ENCODE measurements around the gene PRSS3. TPM values are rescaled to one million over a fixed set of nuclear protein-coding genes. Genes with fewer than 3 reads are reported as not detected.
"Not testable (repeated sequence)": the region's sequence is repeated elsewhere in the genome, so short reads cannot be mapped to it uniquely, and the experiment has no call there.

PRSS3 gene
- total RNA-seq, 1 donor from 2014 or later, result not detected

DNA sequence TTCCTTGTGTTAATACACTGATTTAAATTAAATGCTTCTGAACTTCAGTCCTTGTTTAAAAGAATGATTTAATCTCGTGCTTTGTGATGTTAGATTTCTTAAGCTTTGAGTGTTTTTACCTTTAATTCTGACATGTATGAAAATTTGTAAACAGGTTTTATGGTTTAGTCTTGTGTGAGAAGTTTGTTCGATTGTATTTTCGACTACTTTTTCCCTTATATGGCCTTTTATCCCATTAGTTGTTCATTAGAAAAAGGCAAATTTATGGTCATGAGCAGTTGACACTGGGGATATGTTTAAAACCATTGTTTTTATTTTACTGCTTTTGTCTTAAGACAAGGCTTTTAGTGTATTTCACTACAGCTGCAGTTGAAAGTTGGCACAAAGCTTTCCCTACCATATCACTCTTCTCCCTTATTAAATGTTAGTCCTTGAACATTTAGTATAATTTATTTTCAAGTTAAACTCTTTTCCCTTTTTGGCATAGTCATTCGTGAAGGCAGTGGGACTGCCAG is 24.9 kb downstream of the PRSS3 start:
- no peaks in the 10 kb centered on the region for H3K36me3 Mint-ChIP-seq (ENCODE audit: low read depth, unreplicated experiment)

GRCh38 chr9:33823801-33824200 is 28.4 kb downstream of the PRSS3 start:
- no peaks in the 10 kb centered on the region for H3K27me3 Mint-ChIP-seq (ENCODE audit: low read depth, unreplicated experiment)
- H3K4me3 Mint-ChIP-seq (ENCODE audit: unreplicated experiment), result no peak overlapping the region
- H3K4me3 ChIP-seq (ENCODE audit: insufficient read depth, low read depth, low read length), result no peak overlapping the region
- no peak for DNase-seq (ENCODE audit: low read depth)
- no peak for TF ChIP-seq EZH2 (IDR thresholded peaks at IDR 0.05; ENCODE audit: insufficient read depth, low read length)
- TF ChIP-seq, protein P1, sequence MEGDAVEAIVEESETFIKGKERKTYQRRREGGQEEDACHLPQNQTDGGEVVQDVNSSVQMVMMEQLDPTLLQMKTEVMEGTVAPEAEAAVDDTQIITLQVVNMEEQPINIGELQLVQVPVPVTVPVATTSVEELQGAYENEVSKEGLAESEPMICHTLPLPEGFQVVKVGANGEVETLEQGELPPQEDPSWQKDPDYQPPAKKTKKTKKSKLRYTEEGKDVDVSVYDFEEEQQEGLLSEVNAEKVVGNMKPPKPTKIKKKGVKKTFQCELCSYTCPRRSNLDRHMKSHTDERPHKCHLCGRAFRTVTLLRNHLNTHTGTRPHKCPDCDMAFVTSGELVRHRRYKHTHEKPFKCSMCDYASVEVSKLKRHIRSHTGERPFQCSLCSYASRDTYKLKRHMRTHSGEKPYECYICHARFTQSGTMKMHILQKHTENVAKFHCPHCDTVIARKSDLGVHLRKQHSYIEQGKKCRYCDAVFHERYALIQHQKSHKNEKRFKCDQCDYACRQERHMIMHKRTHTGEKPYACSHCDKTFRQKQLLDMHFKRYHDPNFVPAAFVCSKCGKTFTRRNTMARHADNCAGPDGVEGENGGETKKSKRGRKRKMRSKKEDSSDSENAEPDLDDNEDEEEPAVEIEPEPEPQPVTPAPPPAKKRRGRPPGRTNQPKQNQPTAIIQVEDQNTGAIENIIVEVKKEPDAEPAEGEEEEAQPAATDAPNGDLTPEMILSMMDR (IDR thresholded peaks at IDR 0.05; ENCODE audit: insufficient read depth, low read depth, low read length), result no peak
- H4K20me1 ChIP-seq (ENCODE audit: insufficient read depth, low read length), result peaks cover 86% of the 10 kb centered on the region
- H3K4me2 ChIP-seq (ENCODE audit: low read length), result no peak overlapping the region
- no peak overlapping the region for H3K27ac ChIP-seq (ENCODE audit: low read depth, low read length)
- no peak overlapping the region for H3K9ac ChIP-seq (ENCODE audit: low read length)
- H3K79me2 ChIP-seq (ENCODE audit: insufficient read depth, low read length), result peaks cover 99% of the 10 kb centered on the region
- H3K4me1 Mint-ChIP-seq (ENCODE audit: low read depth, unreplicated experiment), result peaks cover 8% of the 10 kb centered on the region
- FAIRE-seq, result no peak
- no peaks in the 10 kb centered on the region for H3K9me3 ChIP-seq (ENCODE audit: insufficient read depth, low read depth, low read length)
- H3K36me3 Mint-ChIP-seq (ENCODE audit: low read depth, unreplicated experiment), result peaks cover 2% of the 10 kb centered on the region
- peaks cover 2% of the 10 kb centered on the region for H3K4me1 ChIP-seq (ENCODE audit: insufficient read depth, low read length)
- H3K27me3 ChIP-seq (ENCODE audit: insufficient read depth, low read length), result no peaks in the 10 kb centered on the region
- no peaks in the 10 kb centered on the region for H3K36me3 ChIP-seq (ENCODE audit: insufficient read depth, low read length)
- H3K27ac Mint-ChIP-seq (ENCODE audit: unreplicated experiment), result no peak overlapping the region
- no peaks in the 10 kb centered on the region for H3K9me3 Mint-ChIP-seq (ENCODE audit: unreplicated experiment)
- no peak overlapping the region for H2AFZ ChIP-seq (ENCODE audit: low read depth, low read length)

More for the DNA sequence above, 24.9 kb downstream of the PRSS3 start:
- H3K9me3 ChIP-seq (ENCODE audit: insufficient read depth, low read depth, low read length), result no peaks in the 10 kb centered on the region
- H4K20me1 ChIP-seq (ENCODE audit: insufficient read depth, low read length), result peaks cover 61% of the 10 kb centered on the region
- no peaks in the 10 kb centered on the region for H3K36me3 ChIP-seq (ENCODE audit: insufficient read depth, low read length)
- no peaks in the 10 kb centered on the region for H3K27me3 ChIP-seq (ENCODE audit: insufficient read depth, low read length)
- peak overlapping the region; percentile 22 for H3K4me3 ChIP-seq (ENCODE audit: insufficient read depth, low read depth, low read length)
- H3K4me2 ChIP-seq (ENCODE audit: low read length), result peak overlapping the region; percentile 91
- FAIRE-seq (no peak), DNase-seq (ENCODE audit: low read depth) (no peak)
- no peak overlapping the region for H3K27ac ChIP-seq (ENCODE audit: low read depth, low read length)
- no peak overlapping the region for H3K27ac Mint-ChIP-seq (ENCODE audit: unreplicated experiment)
- no peak overlapping the region for H2AFZ ChIP-seq (ENCODE audit: low read depth, low read length)
- peaks cover 8% of the 10 kb centered on the region for H3K4me1 Mint-ChIP-seq (ENCODE audit: low read depth, unreplicated experiment)
- peak overlapping the region; percentile 97 for H3K4me3 Mint-ChIP-seq (ENCODE audit: unreplicated experiment)
- no peak for TF ChIP-seq EZH2 (IDR thresholded peaks at IDR 0.05; ENCODE audit: insufficient read depth, low read length)
- TF ChIP-seq, protein P1 (IDR thresholded peaks at IDR 0.05; ENCODE audit: insufficient read depth, low read depth, low read length), result no peak
- peaks cover 81% of the 10 kb centered on the region for H3K79me2 ChIP-seq (ENCODE audit: insufficient read depth, low read length)
- H3K9ac ChIP-seq (ENCODE audit: low read length), result no peak overlapping the region
- H3K4me1 ChIP-seq (ENCODE audit: insufficient read depth, low read length), result peaks cover 9% of the 10 kb centered on the region
- H3K27me3 Mint-ChIP-seq (ENCODE audit: low read depth, unreplicated experiment), result no peaks in the 10 kb centered on the region
- no peaks in the 10 kb centered on the region for H3K9me3 Mint-ChIP-seq (ENCODE audit: unreplicated experiment)

DNA sequence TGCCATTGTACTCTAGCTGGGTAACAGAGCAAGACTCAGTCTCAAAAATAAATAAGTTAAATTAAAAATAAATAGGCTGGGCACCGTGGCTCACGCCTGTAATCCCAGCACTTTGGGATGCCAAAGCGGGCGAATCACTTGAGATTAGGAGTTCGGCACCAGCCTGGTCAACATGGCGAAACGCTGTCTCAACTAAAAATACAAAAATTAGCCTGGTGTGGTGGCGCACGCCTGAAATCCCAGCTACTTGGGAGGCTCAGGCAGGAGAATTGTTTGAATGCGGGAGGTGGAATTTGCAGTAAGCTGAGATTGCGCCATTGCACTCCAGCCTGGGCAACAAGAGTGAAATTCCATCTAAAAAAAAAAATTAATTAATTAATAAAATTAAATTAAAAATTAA is 31.9 kb downstream of the PRSS3 start:
- not testable (repeated sequence) for FAIRE-seq
- H3K79me2 ChIP-seq (ENCODE audit: insufficient read depth, low read length), result peaks cover 98% of the 10 kb centered on the region

DNA sequence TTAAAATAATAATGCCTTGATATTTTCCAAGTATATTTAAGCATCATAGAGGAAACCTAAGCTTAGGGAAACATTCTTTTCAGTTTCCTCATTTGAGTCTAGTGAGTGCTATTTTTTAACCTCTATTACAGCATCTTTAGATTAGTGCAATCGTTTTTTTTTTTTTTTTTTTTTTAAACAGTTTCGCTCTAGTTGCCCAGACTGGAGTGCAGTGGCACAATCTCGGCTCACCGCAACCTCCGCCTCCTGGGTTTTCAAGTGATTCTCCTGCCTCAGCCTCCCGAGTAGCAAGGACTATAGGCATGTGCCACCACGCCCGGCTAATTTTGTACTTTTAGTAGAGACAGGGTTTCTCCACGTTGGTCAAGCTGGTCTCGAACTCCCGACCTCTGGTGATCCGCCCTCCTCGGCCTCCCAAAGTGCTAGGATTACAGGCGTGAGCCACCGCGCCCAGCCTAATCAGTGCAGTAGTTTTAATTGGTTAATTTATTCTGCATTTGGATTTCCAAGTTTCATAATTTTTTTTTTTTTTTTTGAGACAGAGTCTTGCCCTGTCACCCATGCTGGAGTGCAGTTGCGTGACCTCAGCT is 34.4 kb downstream of the PRSS3 start:
- not testable (repeated sequence) for H3K36me3 Mint-ChIP-seq (ENCODE audit: low read depth, unreplicated experiment); H3K4me1 Mint-ChIP-seq (ENCODE audit: low read depth, unreplicated experiment); H3K9ac ChIP-seq (ENCODE audit: low read length); H3K9me3 Mint-ChIP-seq (ENCODE audit: unreplicated experiment); DNase-seq (ENCODE audit: low read depth); FAIRE-seq; H3K4me2 ChIP-seq (ENCODE audit: low read length); H3K27ac Mint-ChIP-seq (ENCODE audit: unreplicated experiment); H3K4me3 ChIP-seq (ENCODE audit: insufficient read depth, low read depth, low read length); H3K9me3 ChIP-seq (ENCODE audit: insufficient read depth, low read depth, low read length); H3K27me3 Mint-ChIP-seq (ENCODE audit: low read depth, unreplicated experiment); H3K36me3 ChIP-seq (ENCODE audit: insufficient read depth, low read length); H3K27me3 ChIP-seq (ENCODE audit: insufficient read depth, low read length); H3K4me3 Mint-ChIP-seq (ENCODE audit: unreplicated experiment); H3K4me1 ChIP-seq (ENCODE audit: insufficient read depth, low read length); H2AFZ ChIP-seq (ENCODE audit: low read depth, low read length); H3K27ac ChIP-seq (ENCODE audit: low read depth, low read length)
- peaks cover 98% of the 10 kb centered on the region for H3K79me2 ChIP-seq (ENCODE audit: insufficient read depth, low read length)
- H4K20me1 ChIP-seq (ENCODE audit: insufficient read depth, low read length), result peaks cover 83% of the 10 kb centered on the region

More for the DNA sequence above, 31.9 kb downstream of the PRSS3 start:
- not testable (repeated sequence) for H3K27me3 ChIP-seq (ENCODE audit: insufficient read depth, low read length); H3K9ac ChIP-seq (ENCODE audit: low read length); H3K4me3 ChIP-seq (ENCODE audit: insufficient read depth, low read depth, low read length); H3K9me3 ChIP-seq (ENCODE audit: insufficient read depth, low read depth, low read length); H3K36me3 ChIP-seq (ENCODE audit: insufficient read depth, low read length); H3K27me3 Mint-ChIP-seq (ENCODE audit: low read depth, unreplicated experiment); H3K27ac Mint-ChIP-seq (ENCODE audit: unreplicated experiment); H3K36me3 Mint-ChIP-seq (ENCODE audit: low read depth, unreplicated experiment); DNase-seq (ENCODE audit: low read depth); H3K4me2 ChIP-seq (ENCODE audit: low read length); H3K9me3 Mint-ChIP-seq (ENCODE audit: unreplicated experiment); H2AFZ ChIP-seq (ENCODE audit: low read depth, low read length); H3K4me3 Mint-ChIP-seq (ENCODE audit: unreplicated experiment); H3K27ac ChIP-seq (ENCODE audit: low read depth, low read length); H3K4me1 Mint-ChIP-seq (ENCODE audit: low read depth, unreplicated experiment); H3K4me1 ChIP-seq (ENCODE audit: insufficient read depth, low read length)
- peaks cover 88% of the 10 kb centered on the region for H4K20me1 ChIP-seq (ENCODE audit: insufficient read depth, low read length)
